ENCODE results near the gene KLRC1. TPM values are rescaled to one million over a fixed set of nuclear protein-coding genes. Genes with fewer than 3 reads are reported as not detected.

KLRC1 gene
- total RNA-seq, 1 experiment from 2014 or later, result not detected

GRCh38 chr12:10456856-10457255 lies 3.7 kb upstream of the KLRC1 start:
- H3K4me1 ChIP-seq (ENCODE audit: control insufficient read depth, insufficient read depth, low read length), result no peaks in the 10 kb centered on the region
- H3K27me3 ChIP-seq (ENCODE audit: control insufficient read depth, insufficient read depth, low read length), result no peaks in the 10 kb centered on the region
- TF ChIP-seq SIN3A (IDR thresholded peaks at IDR 0.05; ENCODE audit: borderline replicate concordance, insufficient read depth, low read depth, low read length), result no peak
- TF ChIP-seq REST (IDR thresholded peaks at IDR 0.05; ENCODE audit: insufficient read depth in 1 of 2, low read depth in 2 of 2, low read length in 1 of 2), result no peak
- no peak for TF ChIP-seq TCF7L2 (IDR thresholded peaks at IDR 0.05; ENCODE audit: low read depth, low read length)
- TF ChIP-seq POLR2AphosphoS5 (IDR thresholded peaks at IDR 0.05; ENCODE audit: low read depth, low read length), result no peak
- TF ChIP-seq CTCF (IDR thresholded peaks at IDR 0.05), result no peak
- no peak for DNase-seq (ENCODE audit: low read depth, low spot score)
- no peak for ATAC-seq
- ChIA-PET POLR2A (no interaction called here), CTCF (no interaction called here)
- no TSS peak for BruUV-seq (replicated peaks)
- H3K36me3 ChIP-seq (ENCODE audit: control insufficient read depth, insufficient read depth, low read length), result no peaks in the 10 kb centered on the region
- intact Hi-C loops (cut with micrococcal nuclease; ENCODE audit: unreplicated experiment) (no loop called here), in situ Hi-C loops (cut with HindIII; ENCODE audit: low pct_unique_long_range_greater_than_20kb, low sequenced_read_pairs) (no loop called here)
- H3K4me3 ChIP-seq (ENCODE audit: low read depth in 2 of 2, low read length in 2 of 2), result no peak overlapping the region
- peaks cover 3% of the 10 kb centered on the region; the same call in 1 of the 2 replicates for H3K9me3 ChIP-seq (ENCODE audit: control insufficient read depth, insufficient read depth, low read depth, low read length)
- H3K27ac ChIP-seq (ENCODE audit: low read length), result no peak overlapping the region

- intact Hi-C loops (cut with micrococcal nuclease; ENCODE audit: unreplicated experiment), result no loop called here
- ChIA-PET POLR2A (no interaction called here), CTCF (no interaction called here)
- H3K4me3 ChIP-seq (ENCODE audit: low read depth in 2 of 2, low read length in 2 of 2), result no peak overlapping the region
- in situ Hi-C loops (cut with HindIII; ENCODE audit: low pct_unique_long_range_greater_than_20kb, low sequenced_read_pairs), result no loop called here
- no peak for DNase-seq (ENCODE audit: low read depth, low spot score)
- no peaks in the 10 kb centered on the region for H3K4me1 ChIP-seq (ENCODE audit: control insufficient read depth, insufficient read depth, low read length)
- no peaks in the 10 kb centered on the region for H3K36me3 ChIP-seq (ENCODE audit: control insufficient read depth, insufficient read depth, low read length)
- no TSS peak for BruUV-seq (replicated peaks)
- TF ChIP-seq POLR2AphosphoS5 (IDR thresholded peaks at IDR 0.05; ENCODE audit: low read depth, low read length), result no peak
- no peak for TF ChIP-seq CTCF (IDR thresholded peaks at IDR 0.05)
- TF ChIP-seq SIN3A (IDR thresholded peaks at IDR 0.05; ENCODE audit: borderline replicate concordance, insufficient read depth, low read depth, low read length), result no peak
- TF ChIP-seq REST (IDR thresholded peaks at IDR 0.05; ENCODE audit: insufficient read depth in 1 of 2, low read depth in 2 of 2, low read length in 1 of 2), result no peak
- TF ChIP-seq TCF7L2 (IDR thresholded peaks at IDR 0.05; ENCODE audit: low read depth, low read length), result no peak
- peaks cover 3% of the 10 kb centered on the region; the same call in 1 of the 2 replicates for H3K9me3 ChIP-seq (ENCODE audit: control insufficient read depth, insufficient read depth, low read depth, low read length)
- no peak overlapping the region for H3K27ac ChIP-seq (ENCODE audit: low read length)
- H3K27me3 ChIP-seq (ENCODE audit: control insufficient read depth, insufficient read depth, low read length), result no peaks in the 10 kb centered on the region
- ATAC-seq, result no peak
Observed at GRCh38 chr12:10455766-10456165, 2.6 kb upstream of the KLRC1 start.
